Activated CD8-positive, alpha-beta memory T cell treated with anti-CD3 and anti-CD28 coated beads, Interleukin-2, amount 10 ng/mL, durations not matched to agents 7 days and 5 days (primary cell): ENCODE results near the gene CNTN1. TPM values are rescaled to one million over a fixed set of nuclear protein-coding genes. Genes with fewer than 3 reads are reported as not detected.

ENCODE experiments used
- ATAC-seq: fragments of 150-1000 bp; cut with Tn5 transposase; one replicate; pipeline ENCODE4 v1.10.0; 2021; ENCODE audit warnings: moderate library complexity
- CTCF ChIA-PET: fragments of 350-600 bp; sonication (Branson Sonifier 250); formaldehyde crosslinking; loops from one replicate; lab custom pipeline; 2021; ENCODE audit warnings: antibody characterized with exemption; lab: Charles Lee
- DNase-seq: peaks from one replicate; pipeline ENCODE4 v3.0.0-alpha.2; 2020
- H3K27ac Mint-ChIP-seq: one replicate; pipeline ENCODE4 v1.8.0; 2021; ENCODE audit warnings: mild to moderate bottlenecking, mixed read lengths
- H3K27me3 Mint-ChIP-seq: one replicate; pipeline ENCODE4 v1.8.0; 2021; ENCODE audit warnings: mixed read lengths
- H3K36me3 Mint-ChIP-seq: one replicate; pipeline ENCODE4 v1.8.0; 2021; ENCODE audit warnings: mild to moderate bottlenecking, mixed read lengths
- H3K4me1 Mint-ChIP-seq: one replicate; pipeline ENCODE4 v1.8.0; 2021; ENCODE audit warnings: mixed read lengths
- H3K4me3 Mint-ChIP-seq: one replicate; pipeline ENCODE4 v1.8.0; 2021; ENCODE audit warnings: mild to moderate bottlenecking, moderate library complexity, mixed read lengths
- H3K9me3 Mint-ChIP-seq: one replicate; pipeline ENCODE4 v1.8.0; 2022; ENCODE audit warnings: low read depth, mixed read lengths
- total RNA-seq, 2 experiments: library from RNA; stranded (reverse); gene quantifications; one replicate each; pipeline ENCODE4 v1.2.3, GENCODE V29; 2021

The CNTN1 gene
- total RNA-seq, 2 experiments from 2014 or later: not detected

DNA sequence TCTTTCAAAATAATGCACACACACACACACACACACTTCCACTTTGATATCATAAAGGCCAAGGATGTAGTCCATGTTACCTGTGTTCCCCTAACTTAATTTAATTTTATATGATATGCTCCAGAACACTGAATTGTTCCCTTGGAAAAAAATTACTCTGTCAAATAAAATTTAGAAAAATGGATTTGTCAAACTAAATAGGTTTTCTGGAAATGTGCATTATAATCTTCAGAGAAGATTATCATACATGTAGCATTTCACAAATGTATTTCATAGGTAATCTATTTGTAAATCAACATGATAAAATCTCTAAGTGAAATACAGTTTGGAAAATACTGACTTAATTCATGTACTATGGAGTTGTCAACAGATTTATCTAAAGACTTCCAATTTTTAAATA, 68.6 kb downstream of the CNTN1 start:
- no peaks in the 10 kb centered on the region for H3K4me1 Mint-ChIP-seq
- no peak overlapping the region for H3K27ac Mint-ChIP-seq
- H3K4me3 Mint-ChIP-seq: no peak overlapping the region
- H3K36me3 Mint-ChIP-seq: no peaks in the 10 kb centered on the region
- DNase-seq (no peak), ATAC-seq (no peak)
- CTCF ChIA-PET: no interaction called here
- H3K27me3 Mint-ChIP-seq: no peaks in the 10 kb centered on the region
- H3K9me3 Mint-ChIP-seq: no peaks in the 10 kb centered on the region

- no peaks in the 10 kb centered on the region for H3K4me1 Mint-ChIP-seq
- H3K36me3 Mint-ChIP-seq: no peaks in the 10 kb centered on the region
- CTCF ChIA-PET: no interaction called here
- H3K27ac Mint-ChIP-seq: no peak overlapping the region
- no peaks in the 10 kb centered on the region for H3K27me3 Mint-ChIP-seq
- no peak for DNase-seq
- no peak for ATAC-seq
- no peaks in the 10 kb centered on the region for H3K9me3 Mint-ChIP-seq
- no peak overlapping the region for H3K4me3 Mint-ChIP-seq
These were observed 69.8 kb downstream of the CNTN1 start for GRCh38 chr12:40762072-40762471.

DNA sequence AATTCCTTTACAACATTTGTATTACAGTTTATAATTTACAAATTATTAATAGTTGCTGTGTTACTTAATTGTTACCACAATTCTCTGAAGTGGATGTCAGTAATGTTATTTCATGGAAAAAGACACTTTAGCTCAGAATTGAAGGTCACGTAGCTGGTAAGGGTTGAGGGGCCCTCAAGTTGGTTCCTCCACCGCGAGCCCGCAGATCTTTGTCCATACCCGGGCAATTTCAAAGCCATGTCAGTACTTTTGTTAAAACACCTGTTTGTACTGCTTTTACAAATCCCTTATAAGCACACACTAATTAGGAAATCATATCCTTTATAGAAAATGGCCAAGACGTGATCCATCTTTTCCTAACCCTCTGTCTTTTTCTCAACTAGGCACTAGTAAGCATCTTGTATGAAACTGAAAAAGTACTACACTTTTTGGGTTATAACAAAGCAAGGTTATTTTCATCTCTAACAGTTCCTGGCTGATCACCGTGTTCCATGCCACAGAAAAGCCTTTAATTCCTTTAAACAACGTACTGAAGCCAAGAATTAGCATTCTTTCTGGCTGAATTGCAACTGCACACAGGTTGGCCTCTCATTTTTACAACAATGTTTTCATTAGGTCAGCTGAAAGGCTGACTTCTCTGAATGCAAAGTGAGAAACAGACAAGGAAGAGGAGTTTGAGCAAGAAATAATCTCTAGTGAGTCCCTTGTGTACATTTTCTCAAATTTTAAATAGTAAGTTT, 76.1 kb downstream of the CNTN1 start:
- Mint-ChIP-seq H3K36me3 (no peaks in the 10 kb centered on the region), H3K27ac (no peak overlapping the region), H3K9me3 (no peaks in the 10 kb centered on the region), H3K27me3 (no peaks in the 10 kb centered on the region), H3K4me3 (no peak overlapping the region), H3K4me1 (no peaks in the 10 kb centered on the region)
- ATAC-seq: no peak
- no peak for DNase-seq
- CTCF ChIA-PET: no interaction called here

DNA sequence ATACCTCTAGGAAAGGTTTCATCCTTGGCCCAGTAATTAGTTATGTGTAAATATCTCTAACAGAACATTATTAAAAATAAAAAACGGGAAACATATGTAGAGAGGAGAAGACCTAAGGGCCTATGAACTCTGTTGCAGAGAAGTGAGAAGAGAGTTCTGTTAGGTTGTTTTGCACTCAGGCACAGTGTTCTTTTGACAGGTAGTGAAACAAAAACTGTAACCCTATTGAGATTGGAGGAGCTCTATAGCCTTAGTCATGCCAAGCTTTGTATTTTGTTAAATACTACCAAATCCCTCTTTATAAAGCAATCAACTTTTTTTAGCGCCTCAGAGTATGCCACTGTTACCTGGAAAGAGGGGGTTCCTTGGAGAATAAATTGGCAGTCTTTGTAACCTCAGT, 77.6 kb downstream of the CNTN1 start:
- Mint-ChIP-seq H3K36me3 (no peaks in the 10 kb centered on the region), H3K4me1 (no peaks in the 10 kb centered on the region), H3K27me3 (no peaks in the 10 kb centered on the region), H3K27ac (no peak overlapping the region), H3K9me3 (no peaks in the 10 kb centered on the region), H3K4me3 (no peak overlapping the region)
- DNase-seq (no peak), ATAC-seq (no peak)
- CTCF ChIA-PET: no interaction called here

- H3K27me3 Mint-ChIP-seq: no peaks in the 10 kb centered on the region
- no peak overlapping the region for H3K4me3 Mint-ChIP-seq
- H3K36me3 Mint-ChIP-seq: no peaks in the 10 kb centered on the region
- CTCF ChIA-PET: no interaction called here
- ATAC-seq: no peak
- no peaks in the 10 kb centered on the region for H3K9me3 Mint-ChIP-seq
- DNase-seq: no peak
- H3K4me1 Mint-ChIP-seq: no peaks in the 10 kb centered on the region
- H3K27ac Mint-ChIP-seq: no peak overlapping the region
These were observed 78.5 kb downstream of the CNTN1 start for GRCh38 chr12:40770781-40771180.

DNA sequence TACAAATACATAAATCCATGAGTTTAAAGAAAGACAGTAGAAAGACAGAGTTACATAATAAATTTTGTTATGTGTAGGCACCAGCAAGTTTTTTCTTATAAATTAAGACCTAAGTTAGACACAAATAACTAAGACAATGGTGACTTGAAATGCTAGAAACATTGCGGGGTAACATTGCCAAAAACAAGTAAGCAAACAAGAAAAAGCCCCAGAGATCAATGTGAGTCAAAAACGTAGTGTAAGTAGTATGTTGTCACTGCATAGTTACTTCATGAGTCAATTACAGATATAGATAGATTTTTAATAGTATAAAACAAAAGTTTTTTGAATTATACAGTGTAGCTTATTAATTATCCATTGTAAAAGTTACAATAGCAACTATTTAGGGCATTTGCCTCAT, 83.4 kb downstream of the CNTN1 start:
- Mint-ChIP-seq H3K27me3 (no peaks in the 10 kb centered on the region), H3K4me1 (no peaks in the 10 kb centered on the region), H3K9me3 (no peaks in the 10 kb centered on the region), H3K27ac (no peak overlapping the region), H3K36me3 (no peaks in the 10 kb centered on the region), H3K4me3 (no peak overlapping the region)
- DNase-seq (no peak), ATAC-seq (no peak)
- CTCF ChIA-PET: no interaction called here

DNA sequence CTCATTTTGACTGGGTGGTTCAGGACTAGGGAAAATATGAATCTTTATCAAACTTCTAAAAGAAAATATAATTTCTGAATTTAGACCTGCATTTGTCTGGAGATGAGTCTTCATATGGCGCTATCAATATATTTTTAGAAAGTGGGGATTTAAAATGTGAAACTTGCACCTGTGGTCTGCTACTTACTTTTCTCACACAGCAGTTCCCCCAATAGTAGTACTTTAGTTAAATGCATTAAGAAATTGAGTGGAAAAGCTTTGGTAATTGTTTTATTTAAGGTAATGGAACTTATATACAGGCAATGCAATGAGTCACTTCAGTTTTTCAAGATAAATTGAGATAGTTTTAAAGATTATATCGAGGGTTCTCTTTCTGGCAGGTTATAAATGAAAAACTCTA, 91.9 kb downstream of the CNTN1 start:
- Mint-ChIP-seq H3K4me1 (no peaks in the 10 kb centered on the region), H3K27me3 (no peaks in the 10 kb centered on the region), H3K4me3 (no peak overlapping the region), H3K27ac (no peak overlapping the region), H3K36me3 (no peaks in the 10 kb centered on the region), H3K9me3 (no peaks in the 10 kb centered on the region)
- DNase-seq (no peak), ATAC-seq (no peak)
- CTCF ChIA-PET: no interaction called here

- Mint-ChIP-seq H3K4me3 (no peak overlapping the region), H3K36me3 (no peaks in the 10 kb centered on the region), H3K27ac (no peak overlapping the region), H3K4me1 (no peaks in the 10 kb centered on the region), H3K9me3 (no peaks in the 10 kb centered on the region), H3K27me3 (no peaks in the 10 kb centered on the region)
- ATAC-seq (no peak), DNase-seq (no peak)
- CTCF ChIA-PET: no interaction called here
These were observed 96.0 kb downstream of the CNTN1 start for GRCh38 chr12:40788276-40788675.

- Mint-ChIP-seq H3K27ac (no peak overlapping the region), H3K9me3 (no peaks in the 10 kb centered on the region), H3K36me3 (no peaks in the 10 kb centered on the region), H3K4me3 (no peak overlapping the region), H3K27me3 (no peaks in the 10 kb centered on the region), H3K4me1 (no peaks in the 10 kb centered on the region)
- DNase-seq: no peak
- no peak for ATAC-seq
- CTCF ChIA-PET: no interaction called here
These were observed 100.7 kb downstream of the CNTN1 start for GRCh38 chr12:40792792-40793386.

DNA sequence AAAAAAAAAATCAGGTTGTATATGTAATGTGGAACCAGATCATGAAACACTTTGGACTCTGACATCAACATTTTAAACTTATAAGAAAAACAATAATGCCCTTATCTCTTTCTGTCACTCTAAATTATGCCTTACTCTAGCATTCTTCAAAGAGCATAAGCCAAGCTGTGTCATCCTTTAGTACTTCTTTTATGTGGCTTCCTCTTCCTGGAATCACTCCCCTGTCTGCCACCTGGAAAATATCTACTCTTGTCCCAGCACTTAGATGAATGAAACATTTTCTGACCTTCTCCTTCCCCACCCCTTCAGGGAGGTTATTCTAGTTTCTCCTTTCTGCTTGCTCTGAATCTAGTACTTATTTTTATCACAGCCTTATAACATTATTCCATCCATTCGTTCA, 101.2 kb downstream of the CNTN1 start:
- no peak overlapping the region for H3K27ac Mint-ChIP-seq
- H3K4me3 Mint-ChIP-seq: no peak overlapping the region
- ATAC-seq: no peak
- CTCF ChIA-PET: no interaction called here
- DNase-seq: no peak
- no peaks in the 10 kb centered on the region for H3K4me1 Mint-ChIP-seq
- no peaks in the 10 kb centered on the region for H3K36me3 Mint-ChIP-seq
- H3K27me3 Mint-ChIP-seq: no peaks in the 10 kb centered on the region
- H3K9me3 Mint-ChIP-seq: no peaks in the 10 kb centered on the region

- H3K4me3 Mint-ChIP-seq: no peak overlapping the region
- DNase-seq (no peak), ATAC-seq (no peak)
- CTCF ChIA-PET: no interaction called here
- H3K4me1 Mint-ChIP-seq: no peaks in the 10 kb centered on the region
- no peaks in the 10 kb centered on the region for H3K9me3 Mint-ChIP-seq
- H3K27me3 Mint-ChIP-seq: no peaks in the 10 kb centered on the region
- H3K27ac Mint-ChIP-seq: no peak overlapping the region
- H3K36me3 Mint-ChIP-seq: no peaks in the 10 kb centered on the region
These were observed 101.8 kb downstream of the CNTN1 start for GRCh38 chr12:40794087-40794486.

DNA sequence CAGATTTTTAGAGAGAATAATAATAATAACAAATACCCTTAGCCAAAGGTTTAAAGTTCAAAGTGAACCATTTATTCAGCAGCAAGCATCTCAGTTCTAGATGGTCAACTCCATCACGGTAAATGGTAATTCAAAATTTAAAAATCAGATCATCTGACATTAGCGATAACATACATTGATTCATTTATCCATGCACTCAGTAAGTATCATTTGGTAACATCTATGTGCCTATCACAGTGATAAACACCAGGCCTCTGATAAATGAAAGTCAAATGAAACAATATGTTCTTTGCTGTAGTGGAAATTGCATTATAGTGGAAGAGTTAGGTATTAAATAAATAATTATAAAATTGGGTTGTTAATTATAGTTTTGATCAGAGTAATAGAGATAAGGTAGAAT, 108.8 kb downstream of the CNTN1 start:
- CTCF ChIA-PET: no interaction called here
- ATAC-seq (no peak), DNase-seq (no peak)
- Mint-ChIP-seq H3K4me1 (no peaks in the 10 kb centered on the region), H3K4me3 (no peak overlapping the region), H3K36me3 (no peaks in the 10 kb centered on the region), H3K27ac (no peak overlapping the region), H3K9me3 (no peaks in the 10 kb centered on the region), H3K27me3 (no peaks in the 10 kb centered on the region)

GRCh38 chr12:40801861-40802260, 109.6 kb downstream of the CNTN1 start:
- ATAC-seq (no peak), DNase-seq (no peak)
- CTCF ChIA-PET: no interaction called here
- Mint-ChIP-seq H3K4me1 (no peaks in the 10 kb centered on the region), H3K27ac (no peak overlapping the region), H3K4me3 (no peak overlapping the region), H3K9me3 (no peaks in the 10 kb centered on the region), H3K27me3 (no peaks in the 10 kb centered on the region), H3K36me3 (no peaks in the 10 kb centered on the region)

- H3K4me3 Mint-ChIP-seq: no peak overlapping the region
- CTCF ChIA-PET: no interaction called here
- ATAC-seq (no peak), DNase-seq (no peak)
- no peaks in the 10 kb centered on the region for H3K36me3 Mint-ChIP-seq
- H3K9me3 Mint-ChIP-seq: no peaks in the 10 kb centered on the region
- H3K27me3 Mint-ChIP-seq: no peaks in the 10 kb centered on the region
- H3K27ac Mint-ChIP-seq: no peak overlapping the region
- H3K4me1 Mint-ChIP-seq: no peaks in the 10 kb centered on the region
These were observed 110.4 kb downstream of the CNTN1 start for GRCh38 chr12:40802656-40803055.
